HG03196 (cell line): ENCODE results near the gene MYLK4.
A peak's percentile ranks its signal among the peaks of the same experiment; 100 is the strongest.

ENCODE experiments used
- ATAC-seq: cut with Tn5 transposase; IDR thresholded peaks from one replicate; pipeline ENCODE4 v1.9.1; 2021; ENCODE audit not compliant: unreplicated experiment

The MYLK4 gene

GRCh38 chr6:2737885-2738284, 12.8 kb downstream of the MYLK4 start:
- no peak for ATAC-seq

GRCh38 chr6:2734488-2735166, 16.1 kb downstream of the MYLK4 start:
- no peak for ATAC-seq

- ATAC-seq = no peak
These were observed 16.8 kb downstream of the MYLK4 start for GRCh38 chr6:2733736-2734480.

GRCh38 chr6:2733324-2733723, 17.4 kb downstream of the MYLK4 start:
- peak; percentile 84 for ATAC-seq

GRCh38 chr6:2732503-2733089, 18.1 kb downstream of the MYLK4 start:
- no peak for ATAC-seq

GRCh38 chr6:2731281-2731909, 19.3 kb downstream of the MYLK4 start:
- ATAC-seq = no peak

- no peak for ATAC-seq
These were observed 20.2 kb downstream of the MYLK4 start for GRCh38 chr6:2730353-2731107.

GRCh38 chr6:2729921-2730320, 20.8 kb downstream of the MYLK4 start:
- no peak for ATAC-seq

- ATAC-seq = peak; percentile 68
These were observed 24.6 kb downstream of the MYLK4 start for GRCh38 chr6:2725999-2726567.

GRCh38 chr6:2725364-2725988, 25.2 kb downstream of the MYLK4 start:
- ATAC-seq = no peak

GRCh38 chr6:2721219-2721618, 29.5 kb downstream of the MYLK4 start:
- ATAC-seq = no peak

GRCh38 chr6:2719093-2719455, 31.6 kb downstream of the MYLK4 start:
- ATAC-seq = no peak

- ATAC-seq = no peak
These were observed 32.2 kb downstream of the MYLK4 start for GRCh38 chr6:2718334-2719092.

GRCh38 chr6:2716936-2717700, 33.6 kb downstream of the MYLK4 start:
- no peak for ATAC-seq

- no peak for ATAC-seq
These were observed 35.0 kb downstream of the MYLK4 start for GRCh38 chr6:2715737-2716136.

- ATAC-seq = no peak
These were observed 36.4 kb downstream of the MYLK4 start for GRCh38 chr6:2714111-2714895.

- no peak for ATAC-seq
These were observed 37.1 kb downstream of the MYLK4 start for GRCh38 chr6:2713473-2714110.

GRCh38 chr6:2712102-2712501, 38.6 kb downstream of the MYLK4 start:
- ATAC-seq = no peak
